CD14-positive monocyte (primary cell): ENCODE data around the gene GBX2. TPM values are rescaled to one million over a fixed set of nuclear protein-coding genes. Genes with fewer than 3 reads are reported as not detected.

Experiments used
- DNase-seq, 3 donors: peaks; one replicate each; pipeline ENCODE4 v3.0.0-alpha.2; 2011 to 2022
- H2AFZ ChIP-seq: 2 replicates; pipeline ENCODE4 v1.6.0; 2012; ENCODE audit warnings: mild to moderate bottlenecking, low read depth, low read length, inconsistent platforms; ENCODE audit not compliant: insufficient read depth, poor library complexity, severe bottlenecking
- H3K27ac ChIP-seq, 2 donors: 1 replicate in 1 of 2; 2 replicates in 1 of 2; pipeline ENCODE4 v1.5.1; 2012 to 2013; ENCODE audit warnings: low read length in 2 of 2, control low read depth in 1 of 2, inconsistent platforms in 1 of 2, low read depth in 1 of 2, mild to moderate bottlenecking in 1 of 2
- H3K27me3 ChIP-seq, 2 donors: one replicate each; pipeline versions ENCODE4 v1.6.0 to v1.6.1; 2011 to 2013; ENCODE audit warnings: low read length in 2 of 2; ENCODE audit not compliant: control insufficient read depth in 2 of 2, insufficient read depth in 2 of 2
- H3K36me3 ChIP-seq, 2 donors: replicated peaks in 1 of 2; 1 replicate in 1 of 2; 2 replicates in 1 of 2; pipeline versions ENCODE4 v1.5.1 to v1.6.1; 2012 to 2013; ENCODE audit warnings: low read length in 2 of 2, control low read depth in 1 of 2, inconsistent platforms in 1 of 2, mild to moderate bottlenecking in 1 of 2; ENCODE audit not compliant: insufficient read depth in 2 of 2, control insufficient read depth in 1 of 2
- H3K4me1 ChIP-seq, 2 donors: 1 replicate in 1 of 2; 2 replicates in 1 of 2; pipeline versions ENCODE4 v1.5.1 to v1.6.1; 2012 to 2013; ENCODE audit warnings: low read length in 2 of 2, control low read depth in 1 of 2, inconsistent platforms in 1 of 2, mild to moderate bottlenecking in 1 of 2, moderate library complexity in 1 of 2; ENCODE audit not compliant: insufficient read depth in 2 of 2, control insufficient read depth in 1 of 2
- H3K4me2 ChIP-seq: replicated peaks from 2 replicates; pipeline ENCODE3; 2012; ENCODE audit warnings: low read length, moderate library complexity, mild to moderate bottlenecking; ENCODE audit not compliant: poor library complexity, severe bottlenecking; ENCODE audit errors: extremely low read depth
- H3K4me3 ChIP-seq, 3 experiments: fragments of 200-600 bp in 1 of 3; sonication (generic) in 1 of 3; replicated peaks in 1 of 3; 1 replicate in 2 of 3; 2 replicates in 1 of 3; pipeline ENCODE4 v1.5.1; 2011 to 2013; ENCODE audit warnings: low read length in 3 of 3, mild to moderate bottlenecking in 3 of 3, control low read depth in 2 of 3, low read depth in 2 of 3, inconsistent platforms in 1 of 3, moderate library complexity in 1 of 3
- H3K79me2 ChIP-seq: 2 replicates; pipeline ENCODE4 v1.6.0; 2012; ENCODE audit warnings: mild to moderate bottlenecking, control low read depth, inconsistent platforms, low read length, moderate library complexity; ENCODE audit not compliant: insufficient read depth
- H3K9ac ChIP-seq: 2 replicates; pipeline ENCODE4 v1.6.0; 2017; ENCODE audit warnings: low read length, mild to moderate bottlenecking; ENCODE audit not compliant: insufficient read depth, poor library complexity, severe bottlenecking
- H3K9me3 ChIP-seq, 2 donors: replicated peaks in 1 of 2; 1 replicate in 1 of 2; 2 replicates in 1 of 2; pipeline versions ENCODE4 v1.5.1 to v1.6.1; 2012 to 2013; ENCODE audit warnings: low read length in 2 of 2, control low read depth in 1 of 2; ENCODE audit not compliant: control insufficient read depth in 1 of 2, insufficient read depth in 1 of 2
- H4K20me1 ChIP-seq: 2 replicates; pipeline ENCODE4 v1.6.0; 2012; ENCODE audit warnings: mild to moderate bottlenecking, low read length, control low read depth, moderate library complexity; ENCODE audit not compliant: insufficient read depth
- H3K27ac Mint-ChIP-seq, 7 donors: one replicate each; pipeline ENCODE4 v1.8.0; 2020; ENCODE audit warnings: mild to moderate bottlenecking in 7 of 7, mixed read lengths in 7 of 7, moderate library complexity in 6 of 7, inconsistent platforms in 2 of 7
- H3K27me3 Mint-ChIP-seq, 3 donors: one replicate each; pipeline ENCODE4 v1.8.0; 2021 to 2022; ENCODE audit warnings: low read depth in 3 of 3, mild to moderate bottlenecking in 3 of 3, mixed read lengths in 3 of 3, moderate library complexity in 3 of 3, inconsistent platforms in 1 of 3
- H3K36me3 Mint-ChIP-seq, 2 donors: one replicate each; pipeline ENCODE4 v1.8.0; 2020; ENCODE audit warnings: mixed read lengths in 2 of 2, inconsistent platforms in 1 of 2, mild to moderate bottlenecking in 1 of 2
- H3K4me1 Mint-ChIP-seq: one replicate; pipeline ENCODE4 v1.8.0; 2020; ENCODE audit warnings: mild to moderate bottlenecking, mixed read lengths
- H3K4me3 Mint-ChIP-seq, 2 donors: one replicate each; pipeline ENCODE4 v1.8.0; 2020; ENCODE audit warnings: mild to moderate bottlenecking in 2 of 2, mixed read lengths in 2 of 2, moderate library complexity in 1 of 2
- H3K9me3 Mint-ChIP-seq, 7 donors: one replicate each; pipeline ENCODE4 v1.8.0; 2020 to 2022; ENCODE audit warnings: mixed read lengths in 7 of 7, mild to moderate bottlenecking in 6 of 7, moderate library complexity in 6 of 7, inconsistent platforms in 2 of 7
- CTCF ChIP-seq: fragments of 200-600 bp; IDR thresholded peaks from one replicate; pipeline ENCODE4 v1.8.0; 2022; ENCODE audit warnings: antibody characterized with exemption, mild to moderate bottlenecking
- WGBS: methylation state at CpG from one replicate; pipeline ENCODE4 v1.1.5; 2013; ENCODE audit warnings: missing lambda C conversion rate; ENCODE audit not compliant: insufficient coverage; 5-methylcytosine and 5-hydroxymethylcytosine counted together
- intact Hi-C, 2 donors: fragments of 100-400 bp; cut with micrococcal nuclease; formaldehyde crosslinking; loops; one replicate each; pipeline versions ENCODE4 v1.15.0 to v1.15.1; 2023
- polyA plus RNA-seq, 3 donors: library from polyadenylated mRNA; depleted of rRNA in 1 of 3; unstranded in 2 of 3; stranded (reverse) in 1 of 3; fragments of 300-500 nt in 2 of 3; fragments of >200 nt in 1 of 3; fragmentation: Illumina TruSeq in 2 of 3; gene quantifications; 1 replicate in 2 of 3; 2 replicates in 1 of 3; pipeline ENCODE4 v1.2.3, GENCODE V29; 2012 to 2021

Gene GBX2
- polyA plus RNA-seq, 3 donors: not detected

- no peak overlapping the region for H3K27ac Mint-ChIP-seq
- H4K20me1 ChIP-seq: no peaks in the 10 kb centered on the region
- no peak overlapping the region for H3K4me3 ChIP-seq
- no peak overlapping the region for H3K4me2 ChIP-seq
- H2AFZ ChIP-seq: no peak overlapping the region
- peaks cover 79 to 96% (median 79%) of the 10 kb centered on the region in 3 donors for H3K27me3 Mint-ChIP-seq
- H3K36me3 ChIP-seq: no peaks in the 10 kb centered on the region
- H3K9me3 Mint-ChIP-seq: peaks cover 0 to 28% (median 13%) of the 10 kb centered on the region in 7 donors
- peak overlapping the region in 1 of 2 donors; percentile 80 for H3K4me3 Mint-ChIP-seq
- no peak overlapping the region for H3K27ac ChIP-seq
- H3K4me1 ChIP-seq: no peaks in the 10 kb centered on the region
- no peak overlapping the region for H3K9ac ChIP-seq
- no peak for TF ChIP-seq CTCF
- no peak for DNase-seq
- 2% methylated on average over 9 of the region's 15 CpGs for WGBS
- H3K36me3 Mint-ChIP-seq: peaks cover 0 to 1% of the 10 kb centered on the region in 2 donors
- no peaks in the 10 kb centered on the region for H3K79me2 ChIP-seq
- intact Hi-C loops: no loop called here
- H3K27me3 ChIP-seq: peaks cover 73 to 85% of the 10 kb centered on the region in 2 donors
- H3K4me1 Mint-ChIP-seq: no peaks in the 10 kb centered on the region
- H3K9me3 ChIP-seq: peaks cover 3 to 51% of the 10 kb centered on the region in 2 donors
These were observed 10.7 kb upstream of the GBX2 start for GRCh38 chr2:236178890-236179235.

- no peak overlapping the region for H3K27ac Mint-ChIP-seq
- H3K36me3 Mint-ChIP-seq: peaks cover 0 to 1% of the 10 kb centered on the region in 2 donors
- Histone ChIP-seq H2AFZ (peak overlapping the region; percentile 41), H3K9ac (no peak overlapping the region), H3K27me3 (peaks cover 79 to 91% of the 10 kb centered on the region in 2 donors), H3K4me1 (no peaks in the 10 kb centered on the region), H3K36me3 (no peaks in the 10 kb centered on the region), H3K27ac (no peak overlapping the region), H3K9me3 (peaks cover 3 to 58% of the 10 kb centered on the region in 2 donors), H3K79me2 (no peaks in the 10 kb centered on the region), H3K4me2 (no peak overlapping the region), H4K20me1 (no peaks in the 10 kb centered on the region), H3K4me3 (no peak overlapping the region)
- H3K27me3 Mint-ChIP-seq: peaks cover 81 to 96% (median 85%) of the 10 kb centered on the region in 3 donors
- H3K4me1 Mint-ChIP-seq: no peaks in the 10 kb centered on the region
- DNase-seq: no peak
- WGBS: 4% methylated on average over 44 of the region's 65 CpGs
- peaks cover 0 to 30% (median 13%) of the 10 kb centered on the region in 7 donors for H3K9me3 Mint-ChIP-seq
- peak overlapping the region; percentile 27 to 80 for H3K4me3 Mint-ChIP-seq
- intact Hi-C loops: no loop called here
- TF ChIP-seq CTCF: peak; percentile 54
These were observed 10.0 kb upstream of the GBX2 start for GRCh38 chr2:236177967-236178889.
